Upper lobe of right lung (tissue), 1 donor: ENCODE measurements around the gene ZMYND15. TPM values are rescaled to one million over a fixed set of nuclear protein-coding genes. Genes with fewer than 3 reads are reported as not detected.

ENCODE experiments used
- ATAC-seq: fragments of 200-7000 bp; cut with Tn5 transposase; one replicate; pipeline ENCODE4 v1.9.1; 2020; ENCODE audit warnings: mild to moderate bottlenecking, moderate library complexity
- DNase-seq: peaks from one replicate; pipeline ENCODE4 v3.0.0-alpha.2; 2020
- H3K27ac ChIP-seq: fragments of 200-600 bp; one replicate; pipeline ENCODE4 v1.8.0; 2022
- H3K27me3 ChIP-seq: fragments of 200-600 bp; one replicate; pipeline ENCODE4 v1.8.0; 2022; ENCODE audit warnings: mild to moderate bottlenecking
- H3K36me3 ChIP-seq: fragments of 200-600 bp; one replicate; pipeline ENCODE4 v1.8.0; 2022
- H3K4me1 ChIP-seq: fragments of 200-600 bp; one replicate; pipeline ENCODE4 v1.8.0; 2022
- H3K4me3 ChIP-seq: fragments of 200-600 bp; one replicate; pipeline ENCODE4 v1.8.0; 2022; ENCODE audit warnings: mild to moderate bottlenecking
- H3K9me3 ChIP-seq: fragments of 200-600 bp; one replicate; pipeline ENCODE4 v1.8.0; 2022
- CTCF ChIP-seq: fragments of 200-600 bp; IDR thresholded peaks from one replicate; pipeline ENCODE4 v1.8.0; 2022; ENCODE audit warnings: antibody characterized with exemption
- intact Hi-C: fragments of 100-400 bp; cut with DNase I; formaldehyde crosslinking; loops from one replicate; pipeline ENCODE4 v1.11.0; 2022
- total RNA-seq: library from RNA; stranded (reverse); fragmentation: NEBNext Ultra II Directional; extraction: Animal tissue kit (Norgen Biotek cat#: 25700); gene quantifications from one replicate; pipeline ENCODE4 v1.2.1, GENCODE V29; 2021
- donor health status: DM: no; HTN: yes; CAD: no; lungs with severe emphysema.

The ZMYND15 gene
- total RNA-seq, 1 donor from 2014 or later: 9.6 TPM

- Histone ChIP-seq H3K4me3 (no peak overlapping the region), H3K9me3 (no peaks in the 10 kb centered on the region), H3K36me3 (peaks cover 26% of the 10 kb centered on the region), H3K4me1 (peaks cover 14% of the 10 kb centered on the region), H3K27ac (peak overlapping the region; percentile 33), H3K27me3 (no peaks in the 10 kb centered on the region)
- TF ChIP-seq CTCF: no peak
- intact Hi-C loops: loop anchor here (10.0 kb wide), 1 partner anchor 50 kb away; the partner anchor contains the start of genes GLTPD2 and VMO1
- ATAC-seq: no peak
- DNase-seq: no peak
Measured at GRCh38 chr17:4734857-4735475, 4.7 kb upstream of the ZMYND15 start.

GRCh38 chr17:4735876-4736651, 3.6 kb upstream of the ZMYND15 start:
- H3K9me3 ChIP-seq: no peaks in the 10 kb centered on the region
- no peaks in the 10 kb centered on the region for H3K27me3 ChIP-seq
- DNase-seq (no peak), ATAC-seq (peak; percentile 41)
- peaks cover 26% of the 10 kb centered on the region for H3K36me3 ChIP-seq
- no peak overlapping the region for H3K4me3 ChIP-seq
- intact Hi-C loops: loop anchor here (10.0 kb wide), 1 partner anchor 49 kb away; the partner anchor contains the start of genes GLTPD2 and VMO1
- H3K4me1 ChIP-seq: peaks cover 14% of the 10 kb centered on the region
- TF ChIP-seq CTCF: no peak
- peak overlapping the region; percentile 33 for H3K27ac ChIP-seq

GRCh38 chr17:4738136-4739121, 1.2 kb upstream of the ZMYND15 start:
- ATAC-seq: peak; percentile 51
- peak overlapping the region; percentile 89 for H3K27ac ChIP-seq
- peak overlapping the region; percentile 90 for H3K4me3 ChIP-seq
- no peaks in the 10 kb centered on the region for H3K27me3 ChIP-seq
- no peak for TF ChIP-seq CTCF
- intact Hi-C loops: loop anchor here (10.0 kb wide), 1 partner anchor 46 kb away; the partner anchor contains the start of genes GLTPD2 and VMO1
- no peaks in the 10 kb centered on the region for H3K4me1 ChIP-seq
- H3K36me3 ChIP-seq: peaks cover 18% of the 10 kb centered on the region
- H3K9me3 ChIP-seq: no peaks in the 10 kb centered on the region
- DNase-seq: no peak

GRCh38 chr17:4740025-4740351, 355 bp downstream of the ZMYND15 start:
- H3K4me1 ChIP-seq: no peaks in the 10 kb centered on the region
- no peaks in the 10 kb centered on the region for H3K9me3 ChIP-seq
- H3K4me3 ChIP-seq: peak overlapping the region; percentile 90
- ATAC-seq: no peak
- no peak for TF ChIP-seq CTCF
- peaks cover 2% of the 10 kb centered on the region for H3K36me3 ChIP-seq
- peak overlapping the region; percentile 89 for H3K27ac ChIP-seq
- DNase-seq: no peak
- intact Hi-C loops: no loop called here
- no peaks in the 10 kb centered on the region for H3K27me3 ChIP-seq

GRCh38 chr17:4740584-4740983, 951 bp downstream of the ZMYND15 start:
- intact Hi-C loops: no loop called here

More at GRCh38 chr17:4740584-4740983, 951 bp downstream of the ZMYND15 start:
- H3K36me3 ChIP-seq: no peaks in the 10 kb centered on the region
- no peaks in the 10 kb centered on the region for H3K4me1 ChIP-seq
- ATAC-seq (no peak), DNase-seq (no peak)
- H3K9me3 ChIP-seq: no peaks in the 10 kb centered on the region
- H3K27me3 ChIP-seq: no peaks in the 10 kb centered on the region
- H3K27ac ChIP-seq: no peak overlapping the region
- no peak for TF ChIP-seq CTCF
- H3K4me3 ChIP-seq: no peak overlapping the region
